ENCODE results near the gene FIBIN. TPM values are rescaled to one million over a fixed set of nuclear protein-coding genes. Genes with fewer than 3 reads are reported as not detected.

The FIBIN gene
- total and polyA plus RNA-seq, 2 donors from 2014 or later = 14.5 to 85.4 TPM

DNA sequence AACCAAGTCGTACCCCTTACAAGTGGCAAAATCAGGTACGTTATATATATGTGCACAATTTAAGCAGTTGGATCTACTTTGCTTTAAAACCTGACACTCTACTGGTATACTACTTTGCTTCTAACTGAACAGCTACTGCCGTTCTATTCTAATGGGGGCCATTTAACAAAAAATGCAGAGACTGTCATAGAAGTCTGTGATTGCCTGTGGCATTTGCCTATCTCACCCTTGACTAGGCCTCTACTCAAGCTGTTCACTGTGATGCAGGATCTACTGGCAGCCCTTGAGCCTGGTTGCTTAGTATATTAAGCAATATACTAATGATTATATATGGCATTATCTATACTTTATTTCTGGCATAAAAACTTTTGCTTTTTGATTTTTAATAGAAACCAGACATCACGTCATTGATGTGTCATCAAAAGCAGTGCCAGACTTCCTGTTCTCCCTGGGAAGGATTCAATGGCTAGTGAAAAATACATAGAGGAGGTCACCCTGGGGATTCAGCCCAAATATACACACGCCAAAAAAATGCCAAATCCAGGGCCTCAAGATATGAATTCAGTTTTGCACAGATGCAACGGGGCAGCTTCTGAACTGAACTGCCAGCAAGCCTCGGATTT, 40.0 kb upstream of the FIBIN start:
- Histone ChIP-seq H3K9ac (ENCODE audit: low read length in 3 of 3) (no peak overlapping the region), H3K36me3 (ENCODE audit: control insufficient read depth in 2 of 3, insufficient read depth in 3 of 3, low read length in 3 of 3) (no peaks in the 10 kb centered on the region), H3K27me3 (ENCODE audit: control insufficient read depth, insufficient read depth, low read length) (no peaks in the 10 kb centered on the region), H3K9me3 (ENCODE audit: control insufficient read depth in 2 of 3, insufficient read depth in 1 of 3, low read length in 3 of 3) (no peaks in the 10 kb centered on the region), H3K27ac (ENCODE audit: low read depth in 2 of 2, low read length in 2 of 2) (no peak overlapping the region), H3K4me3 (ENCODE audit: low read length in 3 of 3) (no peak overlapping the region), H3K4me1 (ENCODE audit: control insufficient read depth in 2 of 3, insufficient read depth in 2 of 3, low read depth in 1 of 3, low read length in 3 of 3) (peaks cover 0 to 6% (median 0%) of the 10 kb centered on the region in 3 donors)
- DNase-seq (no peak), FAIRE-seq (no peak)
- TF ChIP-seq, protein P1, sequence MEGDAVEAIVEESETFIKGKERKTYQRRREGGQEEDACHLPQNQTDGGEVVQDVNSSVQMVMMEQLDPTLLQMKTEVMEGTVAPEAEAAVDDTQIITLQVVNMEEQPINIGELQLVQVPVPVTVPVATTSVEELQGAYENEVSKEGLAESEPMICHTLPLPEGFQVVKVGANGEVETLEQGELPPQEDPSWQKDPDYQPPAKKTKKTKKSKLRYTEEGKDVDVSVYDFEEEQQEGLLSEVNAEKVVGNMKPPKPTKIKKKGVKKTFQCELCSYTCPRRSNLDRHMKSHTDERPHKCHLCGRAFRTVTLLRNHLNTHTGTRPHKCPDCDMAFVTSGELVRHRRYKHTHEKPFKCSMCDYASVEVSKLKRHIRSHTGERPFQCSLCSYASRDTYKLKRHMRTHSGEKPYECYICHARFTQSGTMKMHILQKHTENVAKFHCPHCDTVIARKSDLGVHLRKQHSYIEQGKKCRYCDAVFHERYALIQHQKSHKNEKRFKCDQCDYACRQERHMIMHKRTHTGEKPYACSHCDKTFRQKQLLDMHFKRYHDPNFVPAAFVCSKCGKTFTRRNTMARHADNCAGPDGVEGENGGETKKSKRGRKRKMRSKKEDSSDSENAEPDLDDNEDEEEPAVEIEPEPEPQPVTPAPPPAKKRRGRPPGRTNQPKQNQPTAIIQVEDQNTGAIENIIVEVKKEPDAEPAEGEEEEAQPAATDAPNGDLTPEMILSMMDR (IDR thresholded peaks at IDR 0.05; ENCODE audit: borderline replicate concordance, extremely low read depth, insufficient read depth) = no peak
- intact Hi-C loops (cut with DNase I) = no loop called here

DNA sequence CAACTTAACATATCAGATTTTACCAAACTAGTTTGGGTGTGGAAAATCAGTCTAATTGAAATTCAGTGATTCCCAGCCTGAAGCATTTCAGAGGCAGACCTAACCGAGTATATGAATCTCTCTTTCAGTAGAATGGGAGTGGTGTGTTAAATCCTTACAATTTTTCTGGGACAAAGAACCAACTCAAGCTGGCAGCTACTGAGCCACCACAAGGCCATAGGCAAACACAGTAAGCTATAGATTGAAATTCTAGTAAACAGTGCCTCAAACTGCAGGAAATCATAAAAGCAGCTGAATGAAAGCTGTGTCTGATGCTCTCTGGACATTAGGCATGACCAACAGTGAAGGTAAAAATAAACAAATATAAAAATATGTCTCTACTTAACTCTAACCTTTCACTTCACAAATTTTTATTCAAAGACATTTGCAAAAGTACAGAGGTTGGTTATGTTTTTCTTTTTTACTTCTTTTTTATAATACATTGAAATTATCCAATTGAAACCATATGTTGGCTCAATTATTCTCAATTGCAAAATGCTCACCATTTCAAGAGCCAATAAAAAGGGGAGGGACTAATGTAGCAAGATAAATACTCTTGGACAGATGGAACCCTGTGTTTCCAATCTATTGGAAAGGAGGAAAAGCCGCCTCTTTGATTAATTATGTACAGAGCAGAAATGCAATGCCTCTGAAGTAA, 35.8 kb upstream of the FIBIN start:
- intact Hi-C loops (cut with DNase I) = no loop called here
- Histone ChIP-seq H3K9me3 (ENCODE audit: control insufficient read depth in 2 of 3, insufficient read depth in 1 of 3, low read length in 3 of 3) (no peaks in the 10 kb centered on the region), H3K36me3 (ENCODE audit: control insufficient read depth in 2 of 3, insufficient read depth in 3 of 3, low read length in 3 of 3) (no peaks in the 10 kb centered on the region), H3K4me3 (ENCODE audit: low read length in 3 of 3) (no peak overlapping the region), H3K9ac (ENCODE audit: low read length in 3 of 3) (no peak overlapping the region), H3K4me1 (ENCODE audit: control insufficient read depth in 2 of 3, insufficient read depth in 2 of 3, low read depth in 1 of 3, low read length in 3 of 3) (no peaks in the 10 kb centered on the region), H3K27ac (ENCODE audit: low read depth in 2 of 2, low read length in 2 of 2) (no peak overlapping the region), H3K27me3 (ENCODE audit: control insufficient read depth, insufficient read depth, low read length) (no peaks in the 10 kb centered on the region)
- DNase-seq (no peak), FAIRE-seq (no peak)
- TF ChIP-seq, protein P1 (IDR thresholded peaks at IDR 0.05; ENCODE audit: borderline replicate concordance, extremely low read depth, insufficient read depth) = no peak

DNA sequence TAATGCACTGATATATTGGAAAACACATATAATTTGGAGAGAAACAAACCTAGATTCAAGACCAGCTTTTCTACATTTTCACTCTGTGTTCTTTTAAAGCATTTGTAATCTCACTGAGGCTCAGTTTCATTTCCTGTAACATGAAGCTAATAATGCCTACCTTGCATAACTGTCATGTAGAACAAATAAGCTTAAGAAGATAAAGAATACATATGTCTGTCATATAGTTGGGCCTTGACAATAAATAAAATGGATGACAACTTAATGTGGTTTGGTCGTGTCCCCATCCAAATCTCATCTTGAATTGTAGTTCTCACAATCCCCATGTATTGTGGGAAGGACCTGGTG, 35.2 kb upstream of the FIBIN start:
- intact Hi-C loops (cut with DNase I) = no loop called here
- H3K27me3 ChIP-seq (ENCODE audit: control insufficient read depth, insufficient read depth, low read length) = no peaks in the 10 kb centered on the region
- no peak overlapping the region for H3K27ac ChIP-seq (ENCODE audit: low read depth in 2 of 2, low read length in 2 of 2)
- H3K36me3 ChIP-seq (ENCODE audit: control insufficient read depth in 2 of 3, insufficient read depth in 3 of 3, low read length in 3 of 3) = no peaks in the 10 kb centered on the region
- FAIRE-seq = no peak
- no peak overlapping the region for H3K4me3 ChIP-seq (ENCODE audit: low read length in 3 of 3)
- H3K9me3 ChIP-seq (ENCODE audit: control insufficient read depth in 2 of 3, insufficient read depth in 1 of 3, low read length in 3 of 3) = no peaks in the 10 kb centered on the region
- no peak overlapping the region for H3K9ac ChIP-seq (ENCODE audit: low read length in 3 of 3)
- no peak for DNase-seq
- TF ChIP-seq, protein P1 (IDR thresholded peaks at IDR 0.05; ENCODE audit: borderline replicate concordance, extremely low read depth, insufficient read depth) = no peak
- no peaks in the 10 kb centered on the region for H3K4me1 ChIP-seq (ENCODE audit: control insufficient read depth in 2 of 3, insufficient read depth in 2 of 3, low read depth in 1 of 3, low read length in 3 of 3)
